SU-DHL-6 (cell line): Measurements from ENCODE around the gene CRYBG1.

Source experiments
- H2AFZ ChIP-seq: fragments of 200-600 bp; sonication (generic); 2 replicates; pipeline ENCODE4 v1.6.1; 2014; ENCODE audit warnings: low read depth, mild to moderate bottlenecking, moderate library complexity, mixed read lengths, antibody characterized with exemption, low read length; ENCODE audit not compliant: severe bottlenecking
- H3F3A ChIP-seq: fragments of 200-600 bp; shearing (Covaris generic); 2 replicates; pipeline ENCODE4 v1.6.0; 2016; ENCODE audit warnings: antibody characterized with exemption, mild to moderate bottlenecking; ENCODE audit not compliant: insufficient read depth
- H3K27ac ChIP-seq: fragments of 200-600 bp; sonication (generic); 2 replicates; pipeline ENCODE4 v1.5.1; 2016; ENCODE audit warnings: low read depth, mild to moderate bottlenecking, low read length, moderate library complexity, mixed read lengths
- H3K27me3 ChIP-seq: fragments of 200-600 bp; sonication (generic), shearing (Covaris generic); 2 replicates; pipeline ENCODE4 v1.6.0; 2014; ENCODE audit warnings: mild to moderate bottlenecking, low read length
- H3K36me3 ChIP-seq: fragments of 200-600 bp; sonication (generic); 2 replicates; pipeline ENCODE4 v1.6.1; 2014; ENCODE audit warnings: mild to moderate bottlenecking, low read length, mixed read lengths
- H3K4me2 ChIP-seq: fragments of 300-600, 200-600 bp; shearing (Covaris generic), sonication (generic); 2 replicates; pipeline ENCODE4 v1.6.0; 2014; ENCODE audit warnings: low read length, low read depth, mild to moderate bottlenecking; ENCODE audit not compliant: poor library complexity, severe bottlenecking
- H3K4me3 ChIP-seq: fragments of 200-600 bp; sonication (generic); 2 replicates; pipeline ENCODE4 v1.5.1; 2014; ENCODE audit warnings: antibody characterized with exemption, low read length, mild to moderate bottlenecking, mixed read lengths; ENCODE audit not compliant: insufficient read depth, poor library complexity, severe bottlenecking
- H3K79me2 ChIP-seq: fragments of 200-600 bp; sonication (generic); 2 replicates; pipeline ENCODE4 v1.6.1; 2014; ENCODE audit warnings: mild to moderate bottlenecking, low read length, moderate library complexity; ENCODE audit not compliant: insufficient read depth
- H3K9ac ChIP-seq: fragments of 200-600 bp; sonication (generic); 2 replicates; pipeline ENCODE4 v1.7.0; 2014; ENCODE audit warnings: mild to moderate bottlenecking, low read length
- H3K9me2 ChIP-seq: fragments of 200-600 bp; sonication (generic); replicated peaks from 2 replicates; pipeline ENCODE4 v1.6.1; 2014; ENCODE audit warnings: low read length; ENCODE audit not compliant: insufficient read depth
- H3K9me3 ChIP-seq: fragments of 200-600 bp; sonication (generic); 2 replicates; pipeline ENCODE4 v1.6.1; 2014; ENCODE audit warnings: low read length, mixed read lengths; ENCODE audit not compliant: insufficient read depth
- H4K20me1 ChIP-seq: fragments of 200-600 bp; sonication (generic); 2 replicates; pipeline ENCODE4 v1.6.1; 2014; ENCODE audit warnings: low read depth, mild to moderate bottlenecking, antibody characterized with exemption, low read length, moderate library complexity, mixed read lengths
- EZH2phosphoT487 ChIP-seq: fragments of 200-600 bp; sonication (generic), shearing (Covaris generic); conservative IDR thresholded peaks from 2 replicates; pipeline ENCODE4 v1.6.1; 2018; ENCODE audit warnings: mild to moderate bottlenecking, antibody characterized with exemption, low read length, moderate library complexity, mixed read lengths
- TF ChIP-seq, protein P1 (sequence below): fragments of 200-600 bp; sonication (generic); IDR thresholded peaks from one replicate; pipeline ENCODE4 v1.5.1; 2017; ENCODE audit warnings: antibody characterized with exemption, mild to moderate bottlenecking, low read length, moderate library complexity; ENCODE audit not compliant: insufficient read depth, poor library complexity, severe bottlenecking

CRYBG1 gene

DNA sequence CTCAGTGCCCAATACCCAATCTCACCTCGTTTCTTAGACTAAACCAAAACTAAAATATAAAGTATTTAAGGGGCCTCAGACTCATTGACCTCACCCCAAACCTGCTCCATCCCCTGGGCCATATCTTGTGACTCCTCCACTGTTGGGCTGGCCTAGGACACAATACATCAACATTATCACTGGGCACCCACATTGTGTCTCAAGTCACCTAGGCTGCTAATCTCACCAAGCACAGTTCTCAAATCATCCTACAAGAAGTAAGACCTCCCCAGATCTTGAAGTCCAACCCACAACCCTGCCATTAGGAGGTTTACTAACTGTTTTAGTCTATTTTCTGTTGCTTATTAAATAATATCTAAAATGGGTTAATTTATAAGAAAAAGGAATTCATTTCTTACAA lies 96.2 kb downstream of the CRYBG1 start:
- no peak overlapping the region for H3K4me3 ChIP-seq
- H3K9me3 ChIP-seq: no peaks in the 10 kb centered on the region
- H3K4me2 ChIP-seq: no peak overlapping the region
- no peaks in the 10 kb centered on the region for H4K20me1 ChIP-seq
- no peak for TF ChIP-seq EZH2phosphoT487
- TF ChIP-seq, protein P1, sequence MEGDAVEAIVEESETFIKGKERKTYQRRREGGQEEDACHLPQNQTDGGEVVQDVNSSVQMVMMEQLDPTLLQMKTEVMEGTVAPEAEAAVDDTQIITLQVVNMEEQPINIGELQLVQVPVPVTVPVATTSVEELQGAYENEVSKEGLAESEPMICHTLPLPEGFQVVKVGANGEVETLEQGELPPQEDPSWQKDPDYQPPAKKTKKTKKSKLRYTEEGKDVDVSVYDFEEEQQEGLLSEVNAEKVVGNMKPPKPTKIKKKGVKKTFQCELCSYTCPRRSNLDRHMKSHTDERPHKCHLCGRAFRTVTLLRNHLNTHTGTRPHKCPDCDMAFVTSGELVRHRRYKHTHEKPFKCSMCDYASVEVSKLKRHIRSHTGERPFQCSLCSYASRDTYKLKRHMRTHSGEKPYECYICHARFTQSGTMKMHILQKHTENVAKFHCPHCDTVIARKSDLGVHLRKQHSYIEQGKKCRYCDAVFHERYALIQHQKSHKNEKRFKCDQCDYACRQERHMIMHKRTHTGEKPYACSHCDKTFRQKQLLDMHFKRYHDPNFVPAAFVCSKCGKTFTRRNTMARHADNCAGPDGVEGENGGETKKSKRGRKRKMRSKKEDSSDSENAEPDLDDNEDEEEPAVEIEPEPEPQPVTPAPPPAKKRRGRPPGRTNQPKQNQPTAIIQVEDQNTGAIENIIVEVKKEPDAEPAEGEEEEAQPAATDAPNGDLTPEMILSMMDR: no peak
- H3K9ac ChIP-seq: no peak overlapping the region
- H2AFZ ChIP-seq: no peak overlapping the region
- no peaks in the 10 kb centered on the region for H3K27me3 ChIP-seq
- H3F3A ChIP-seq: no peaks in the 10 kb centered on the region
- H3K27ac ChIP-seq: no peak overlapping the region
- no peaks in the 10 kb centered on the region for H3K36me3 ChIP-seq
- no peaks in the 10 kb centered on the region for H3K9me2 ChIP-seq
- H3K79me2 ChIP-seq: no peaks in the 10 kb centered on the region

GRCh38 chr6:106458021-106458986 lies 97.8 kb downstream of the CRYBG1 start:
- Histone ChIP-seq H3F3A (no peaks in the 10 kb centered on the region), H3K9me2 (no peaks in the 10 kb centered on the region), H3K9ac (no peak overlapping the region), H3K4me3 (no peak overlapping the region), H3K9me3 (no peaks in the 10 kb centered on the region), H4K20me1 (no peaks in the 10 kb centered on the region), H3K36me3 (no peaks in the 10 kb centered on the region), H2AFZ (no peak overlapping the region), H3K27me3 (no peaks in the 10 kb centered on the region), H3K27ac (no peak overlapping the region), H3K4me2 (no peak overlapping the region), H3K79me2 (no peaks in the 10 kb centered on the region)
- TF ChIP-seq, protein P1: no peak
- no peak for TF ChIP-seq EZH2phosphoT487

GRCh38 chr6:106460481-106460880 lies 100.0 kb downstream of the CRYBG1 start:
- Histone ChIP-seq H3K9ac (no peak overlapping the region), H3K4me2 (no peak overlapping the region), H3K4me3 (no peak overlapping the region), H3K27ac (no peak overlapping the region), H4K20me1 (no peaks in the 10 kb centered on the region), H3K27me3 (no peaks in the 10 kb centered on the region), H3F3A (no peaks in the 10 kb centered on the region), H3K79me2 (no peaks in the 10 kb centered on the region), H3K9me3 (no peaks in the 10 kb centered on the region), H2AFZ (no peak overlapping the region), H3K9me2 (no peaks in the 10 kb centered on the region), H3K36me3 (no peaks in the 10 kb centered on the region)
- no peak for TF ChIP-seq EZH2phosphoT487
- TF ChIP-seq, protein P1: no peak
